Neuronal stem cell (in vitro differentiated cells): Measurements from ENCODE around the gene ARRDC4.

Source experiments
- DNase-seq: peaks from one replicate; pipeline ENCODE4 v3.0.0-alpha.2; 2013; ENCODE audit warnings: low spot score
- H2AFZ ChIP-seq: one replicate; pipeline ENCODE4 v1.6.1; 2013; ENCODE audit warnings: mild to moderate bottlenecking, low read length, inconsistent platforms
- H2AK5ac ChIP-seq: 2 replicates; pipeline ENCODE4 v1.6.1; 2013; ENCODE audit warnings: low read depth, mild to moderate bottlenecking, inconsistent platforms, low read length, moderate library complexity, mixed read lengths
- H2BK120ac ChIP-seq: 2 replicates; pipeline ENCODE4 v1.6.1; 2013; ENCODE audit warnings: low read depth, mild to moderate bottlenecking, inconsistent platforms, low read length, moderate library complexity, mixed read lengths
- H2BK12ac ChIP-seq: one replicate; pipeline ENCODE4 v1.6.1; 2013; ENCODE audit warnings: low read length, inconsistent platforms
- H2BK15ac ChIP-seq: 2 replicates; pipeline ENCODE4 v1.6.1; 2013; ENCODE audit warnings: mild to moderate bottlenecking, low read length, inconsistent platforms, mixed read lengths
- H2BK5ac ChIP-seq: one replicate; pipeline ENCODE4 v1.6.1; 2013; ENCODE audit warnings: inconsistent platforms, mild to moderate bottlenecking, low read length, moderate library complexity
- H3K14ac ChIP-seq: one replicate; pipeline ENCODE4 v1.6.1; 2013; ENCODE audit warnings: low read length, inconsistent platforms
- H3K18ac ChIP-seq: 2 replicates; pipeline ENCODE4 v1.6.1; 2013; ENCODE audit warnings: low read length, inconsistent platforms
- H3K23ac ChIP-seq: 2 replicates; pipeline ENCODE4 v1.6.1; 2013; ENCODE audit warnings: low read depth, mild to moderate bottlenecking, mixed read lengths, low read length, inconsistent platforms; ENCODE audit not compliant: poor library complexity
- H3K27ac ChIP-seq: replicated peaks from 3 replicates; pipeline ENCODE4 v1.5.1; 2013; ENCODE audit warnings: low read length, inconsistent platforms
- H3K27me3 ChIP-seq, 3 experiments: 2 replicates each; pipeline ENCODE4 v1.6.1; 2013; ENCODE audit warnings: low read length in 3 of 3, mild to moderate bottlenecking in 2 of 3, inconsistent platforms in 1 of 3, low read depth in 1 of 3, mixed read lengths in 1 of 3, moderate library complexity in 1 of 3; ENCODE audit not compliant: control insufficient read depth in 3 of 3, insufficient read depth in 3 of 3
- H3K36me3 ChIP-seq, 2 donors: replicated peaks in 1 of 2; 2 replicates each; pipeline ENCODE4 v1.6.1; 2013; ENCODE audit warnings: low read length in 2 of 2; ENCODE audit not compliant: control insufficient read depth in 2 of 2, insufficient read depth in 2 of 2
- H3K4ac ChIP-seq: 2 replicates; pipeline ENCODE4 v1.6.1; 2013; ENCODE audit warnings: inconsistent platforms, mild to moderate bottlenecking, low read length, moderate library complexity
- H3K4me1 ChIP-seq, 2 donors: 1 replicate in 1 of 2; 2 replicates in 1 of 2; pipeline ENCODE4 v1.6.1; 2013; ENCODE audit warnings: low read length in 2 of 2, low read depth in 1 of 2; ENCODE audit not compliant: control insufficient read depth in 2 of 2, insufficient read depth in 1 of 2
- H3K4me2 ChIP-seq: one replicate; pipeline ENCODE4 v1.6.1; 2013; ENCODE audit warnings: mild to moderate bottlenecking, low read length, inconsistent platforms; ENCODE audit not compliant: insufficient read depth, poor library complexity, severe bottlenecking
- H3K4me3 ChIP-seq, 2 donors: 2 replicates each; pipeline ENCODE4 v1.5.1; 2013; ENCODE audit warnings: low read length in 2 of 2, mild to moderate bottlenecking in 2 of 2, inconsistent platforms in 1 of 2, moderate library complexity in 1 of 2
- H3K79me1 ChIP-seq: one replicate; pipeline ENCODE4 v1.6.1; 2013; ENCODE audit warnings: low read depth, mild to moderate bottlenecking, inconsistent platforms, low read length, moderate library complexity
- H3K9ac ChIP-seq: one replicate; pipeline ENCODE4 v1.6.1; 2013; ENCODE audit warnings: mild to moderate bottlenecking, low read depth, low read length, inconsistent platforms; ENCODE audit not compliant: poor library complexity
- H3K9me3 ChIP-seq, 2 donors: replicated peaks in 1 of 2; 2 replicates each; pipeline versions ENCODE3 to v1.6.1; 2013; ENCODE audit warnings: low read length in 2 of 2, mild to moderate bottlenecking in 2 of 2, inconsistent platforms in 1 of 2, low read depth in 1 of 2, mixed read lengths in 1 of 2, moderate library complexity in 1 of 2; ENCODE audit not compliant: control insufficient read depth in 2 of 2, insufficient read depth in 1 of 2
- H4K8ac ChIP-seq: one replicate; pipeline ENCODE4 v1.6.1; 2013; ENCODE audit warnings: low read depth, mild to moderate bottlenecking, inconsistent platforms, low read length, moderate library complexity
- H4K91ac ChIP-seq: one replicate; pipeline ENCODE4 v1.6.1; 2013; ENCODE audit warnings: low read length, low read depth, mild to moderate bottlenecking, inconsistent platforms; ENCODE audit not compliant: poor library complexity
- WGBS, 2 donors: extraction: QIAGEN DNeasy Blood & Tissue Kit; methylation state at CpG; one replicate each; pipeline ENCODE4 v1.1.7; 2013; ENCODE audit warnings: missing lambda C conversion rate in 2 of 2, mixed read lengths in 1 of 2; ENCODE audit not compliant: insufficient read length in 2 of 2, insufficient replicate concordance in 1 of 2; ENCODE audit errors: extremely low coverage in 2 of 2; 5-methylcytosine and 5-hydroxymethylcytosine counted together

Gene ARRDC4

GRCh38 chr15:98009971-98010370, 49.5 kb downstream of the ARRDC4 start:
- no peaks in the 10 kb centered on the region for H3K79me1 ChIP-seq
- H3K9me3 ChIP-seq: no peaks in the 10 kb centered on the region
- no peak overlapping the region for H3K18ac ChIP-seq
- DNase-seq: no peak
- no peak overlapping the region for H3K4me2 ChIP-seq
- H3K23ac ChIP-seq: no peak overlapping the region
- WGBS, 2 donors: no CpG with 5 or more reads among the region's 6 CpGs
- no peak overlapping the region for H2BK120ac ChIP-seq
- H3K27ac ChIP-seq: no peak overlapping the region
- no peak overlapping the region for H4K8ac ChIP-seq
- no peak overlapping the region for H3K9ac ChIP-seq
- no peak overlapping the region for H2AFZ ChIP-seq
- H4K91ac ChIP-seq: no peak overlapping the region
- no peak overlapping the region for H2AK5ac ChIP-seq
- H3K36me3 ChIP-seq: no peaks in the 10 kb centered on the region
- H2BK12ac ChIP-seq: no peak overlapping the region
- no peak overlapping the region for H2BK5ac ChIP-seq
- no peaks in the 10 kb centered on the region for H3K4me1 ChIP-seq
- H3K4me3 ChIP-seq: no peak overlapping the region
- no peak overlapping the region for H3K14ac ChIP-seq
- peaks cover 0 to 4% (median 0%) of the 10 kb centered on the region in 3 experiments for H3K27me3 ChIP-seq
- no peak overlapping the region for H2BK15ac ChIP-seq
- no peak overlapping the region for H3K4ac ChIP-seq

GRCh38 chr15:98012354-98012753, 51.9 kb downstream of the ARRDC4 start:
- Histone ChIP-seq H3K4me2 (no peak overlapping the region), H3K79me1 (no peaks in the 10 kb centered on the region), H3K27ac (no peak overlapping the region), H3K27me3 (peaks cover 0 to 4% (median 0%) of the 10 kb centered on the region in 3 experiments), H3K14ac (no peak overlapping the region), H3K4ac (no peak overlapping the region), H3K4me3 (no peak overlapping the region), H2AK5ac (no peak overlapping the region), H3K4me1 (no peaks in the 10 kb centered on the region), H2BK5ac (no peak overlapping the region), H4K91ac (no peak overlapping the region), H4K8ac (no peak overlapping the region), H3K23ac (no peak overlapping the region), H3K9ac (no peak overlapping the region), H3K18ac (no peak overlapping the region), H2BK120ac (no peak overlapping the region), H2AFZ (no peak overlapping the region), H2BK15ac (no peak overlapping the region), H3K36me3 (no peaks in the 10 kb centered on the region), H3K9me3 (no peaks in the 10 kb centered on the region), H2BK12ac (no peak overlapping the region)
- DNase-seq: no peak
- no CpG with 5 or more reads among the region's 5 CpGs for WGBS, 2 donors

GRCh38 chr15:98013631-98014030, 53.1 kb downstream of the ARRDC4 start:
- Histone ChIP-seq H2BK5ac (no peak overlapping the region), H3K79me1 (no peaks in the 10 kb centered on the region), H2BK12ac (no peak overlapping the region), H3K4ac (no peak overlapping the region), H3K4me3 (no peak overlapping the region), H4K8ac (no peak overlapping the region), H3K9me3 (no peaks in the 10 kb centered on the region), H3K4me1 (no peaks in the 10 kb centered on the region), H3K27ac (no peak overlapping the region), H2AFZ (no peak overlapping the region), H3K23ac (no peak overlapping the region), H2BK120ac (no peak overlapping the region), H3K14ac (no peak overlapping the region), H3K9ac (no peak overlapping the region), H4K91ac (no peak overlapping the region), H3K18ac (no peak overlapping the region), H2AK5ac (no peak overlapping the region), H3K27me3 (peaks cover 0 to 4% (median 0%) of the 10 kb centered on the region in 3 experiments), H3K36me3 (no peaks in the 10 kb centered on the region), H2BK15ac (no peak overlapping the region), H3K4me2 (no peak overlapping the region)
- DNase-seq: no peak

- Histone ChIP-seq H3K9me3 (no peaks in the 10 kb centered on the region), H3K4me2 (no peak overlapping the region)
- WGBS, 2 donors: no CpG with 5 or more reads among the region's 10 CpGs
Measured at GRCh38 chr15:98017150-98017964, 56.9 kb downstream of the ARRDC4 start.

More at GRCh38 chr15:98017150-98017964, 56.9 kb downstream of the ARRDC4 start:
- Histone ChIP-seq H3K79me1 (no peaks in the 10 kb centered on the region), H2BK12ac (no peak overlapping the region), H3K4me1 (no peaks in the 10 kb centered on the region), H2AFZ (no peak overlapping the region), H4K8ac (no peak overlapping the region), H3K18ac (no peak overlapping the region), H3K23ac (no peak overlapping the region), H3K36me3 (no peaks in the 10 kb centered on the region), H3K4ac (no peak overlapping the region), H2AK5ac (no peak overlapping the region), H2BK120ac (no peak overlapping the region), H2BK5ac (no peak overlapping the region), H3K14ac (no peak overlapping the region), H3K27me3 (no peaks in the 10 kb centered on the region), H3K27ac (no peak overlapping the region), H3K9ac (no peak overlapping the region), H3K4me3 (no peak overlapping the region), H2BK15ac (no peak overlapping the region), H4K91ac (no peak overlapping the region)
- DNase-seq: no peak
